ENCODE results near the gene EPHA2. TPM values are rescaled to one million over a fixed set of nuclear protein-coding genes. Genes with fewer than 3 reads are reported as not detected.

The EPHA2 gene
- total RNA-seq, 1 donor from 2014 or later = 44.8 TPM

DNA sequence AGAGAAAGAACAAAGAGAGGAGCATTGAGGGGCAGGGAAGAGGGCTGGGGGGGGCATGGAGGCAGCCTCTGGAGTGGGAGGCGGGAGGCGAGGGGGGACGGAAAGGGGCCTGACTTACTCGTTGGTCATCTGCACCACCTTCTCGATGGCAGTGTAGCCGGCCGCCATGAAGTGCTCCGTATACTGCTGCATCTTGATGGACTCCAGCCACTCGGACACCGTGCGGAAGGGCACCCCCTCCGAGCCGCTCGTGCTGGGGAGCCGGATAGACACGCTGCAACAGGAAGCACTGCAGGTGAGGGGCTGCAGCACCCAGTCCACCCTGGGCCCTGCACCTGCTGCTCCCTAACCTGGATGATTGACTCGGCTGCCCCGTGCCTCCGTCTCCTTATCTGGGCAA lies 26.6 kb downstream of the EPHA2 start:
- no peak for ATAC-seq
- no peaks in the 10 kb centered on the region for H3K9me3 ChIP-seq
- no peak overlapping the region for H3K27ac ChIP-seq
- TF ChIP-seq, protein P1, sequence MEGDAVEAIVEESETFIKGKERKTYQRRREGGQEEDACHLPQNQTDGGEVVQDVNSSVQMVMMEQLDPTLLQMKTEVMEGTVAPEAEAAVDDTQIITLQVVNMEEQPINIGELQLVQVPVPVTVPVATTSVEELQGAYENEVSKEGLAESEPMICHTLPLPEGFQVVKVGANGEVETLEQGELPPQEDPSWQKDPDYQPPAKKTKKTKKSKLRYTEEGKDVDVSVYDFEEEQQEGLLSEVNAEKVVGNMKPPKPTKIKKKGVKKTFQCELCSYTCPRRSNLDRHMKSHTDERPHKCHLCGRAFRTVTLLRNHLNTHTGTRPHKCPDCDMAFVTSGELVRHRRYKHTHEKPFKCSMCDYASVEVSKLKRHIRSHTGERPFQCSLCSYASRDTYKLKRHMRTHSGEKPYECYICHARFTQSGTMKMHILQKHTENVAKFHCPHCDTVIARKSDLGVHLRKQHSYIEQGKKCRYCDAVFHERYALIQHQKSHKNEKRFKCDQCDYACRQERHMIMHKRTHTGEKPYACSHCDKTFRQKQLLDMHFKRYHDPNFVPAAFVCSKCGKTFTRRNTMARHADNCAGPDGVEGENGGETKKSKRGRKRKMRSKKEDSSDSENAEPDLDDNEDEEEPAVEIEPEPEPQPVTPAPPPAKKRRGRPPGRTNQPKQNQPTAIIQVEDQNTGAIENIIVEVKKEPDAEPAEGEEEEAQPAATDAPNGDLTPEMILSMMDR (IDR thresholded peaks at IDR 0.05) = no peak
- no peak for DNase-seq
- H3K27me3 ChIP-seq = no peaks in the 10 kb centered on the region
- peaks cover 77% of the 10 kb centered on the region for H3K36me3 ChIP-seq
- peaks cover 5% of the 10 kb centered on the region for H3K4me1 ChIP-seq
- no peak overlapping the region for H3K4me3 ChIP-seq
- intact Hi-C loops (cut with DNase I) = no loop called here

- DNase-seq = no peak
- Histone ChIP-seq H3K4me1 (peaks cover 8% of the 10 kb centered on the region), H3K9me3 (no peaks in the 10 kb centered on the region), H3K4me3 (no peak overlapping the region), H3K36me3 (peaks cover 74% of the 10 kb centered on the region), H3K27ac (no peak overlapping the region), H3K27me3 (no peaks in the 10 kb centered on the region)
- intact Hi-C loops (cut with DNase I) = no loop called here
- TF ChIP-seq, protein P1 (IDR thresholded peaks at IDR 0.05) = no peak
- ATAC-seq = no peak
These were observed 27.5 kb downstream of the EPHA2 start for GRCh38 chr1:16128338-16128741.

- Histone ChIP-seq H3K27ac (no peak overlapping the region), H3K9me3 (no peaks in the 10 kb centered on the region), H3K36me3 (peaks cover 69% of the 10 kb centered on the region), H3K4me3 (no peak overlapping the region), H3K27me3 (no peaks in the 10 kb centered on the region), H3K4me1 (peaks cover 13% of the 10 kb centered on the region)
- no peak for ATAC-seq
- DNase-seq = no peak
- intact Hi-C loops (cut with DNase I) = no loop called here
- TF ChIP-seq, protein P1 (IDR thresholded peaks at IDR 0.05) = no peak
These were observed 28.1 kb downstream of the EPHA2 start for GRCh38 chr1:16127676-16128337.

- intact Hi-C loops (cut with DNase I) = no loop called here
- peaks cover 66% of the 10 kb centered on the region for H3K36me3 ChIP-seq
- no peak overlapping the region for H3K4me3 ChIP-seq
- ATAC-seq (no peak), DNase-seq (no peak)
- no peaks in the 10 kb centered on the region for H3K27me3 ChIP-seq
- H3K4me1 ChIP-seq = peaks cover 17% of the 10 kb centered on the region
- H3K27ac ChIP-seq = no peak overlapping the region
- TF ChIP-seq, protein P1 (IDR thresholded peaks at IDR 0.05) = no peak
- H3K9me3 ChIP-seq = no peaks in the 10 kb centered on the region
These were observed 28.9 kb downstream of the EPHA2 start for GRCh38 chr1:16126743-16127515.

DNA sequence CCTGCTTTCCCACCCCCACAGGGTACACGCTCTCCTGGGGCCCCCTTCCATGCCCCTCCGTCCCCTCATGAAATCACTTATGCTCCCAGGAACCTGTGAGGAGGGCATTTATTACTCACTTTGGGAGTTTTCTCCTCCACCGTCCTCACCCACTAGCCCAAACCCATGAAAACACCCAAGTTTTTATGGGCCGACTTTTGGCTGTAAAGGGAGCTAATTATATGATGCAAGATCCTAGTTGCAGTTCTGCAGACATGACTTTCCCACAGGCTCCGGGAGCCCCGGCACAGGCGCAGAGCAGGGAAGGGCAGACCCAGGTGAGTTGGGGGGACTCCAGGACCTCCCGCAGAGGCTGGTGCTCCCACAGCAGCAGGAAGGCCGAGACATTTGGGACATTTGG lies 29.7 kb downstream of the EPHA2 start:
- Histone ChIP-seq H3K27ac (no peak overlapping the region), H3K9me3 (no peaks in the 10 kb centered on the region), H3K4me1 (peaks cover 14% of the 10 kb centered on the region), H3K27me3 (no peaks in the 10 kb centered on the region), H3K36me3 (peaks cover 59% of the 10 kb centered on the region), H3K4me3 (no peak overlapping the region)
- DNase-seq (no peak), ATAC-seq (no peak)
- intact Hi-C loops (cut with DNase I) = no loop called here
- TF ChIP-seq, protein P1 (IDR thresholded peaks at IDR 0.05) = no peak
